ENCODE measurements around the gene KIAA0825. TPM values are rescaled to one million over a fixed set of nuclear protein-coding genes. Genes with fewer than 3 reads are reported as not detected.

KIAA0825 gene
- total RNA-seq, 1 donor from 2014 or later = 1.5 TPM

- DNase-seq (no peak), ATAC-seq (ENCODE audit: poor library complexity) (no peak)
- intact Hi-C loops (cut with DNase I) = no loop called here
These were observed 100.6 kb downstream of the KIAA0825 start for GRCh38 chr5:94517490-94518488.

DNA sequence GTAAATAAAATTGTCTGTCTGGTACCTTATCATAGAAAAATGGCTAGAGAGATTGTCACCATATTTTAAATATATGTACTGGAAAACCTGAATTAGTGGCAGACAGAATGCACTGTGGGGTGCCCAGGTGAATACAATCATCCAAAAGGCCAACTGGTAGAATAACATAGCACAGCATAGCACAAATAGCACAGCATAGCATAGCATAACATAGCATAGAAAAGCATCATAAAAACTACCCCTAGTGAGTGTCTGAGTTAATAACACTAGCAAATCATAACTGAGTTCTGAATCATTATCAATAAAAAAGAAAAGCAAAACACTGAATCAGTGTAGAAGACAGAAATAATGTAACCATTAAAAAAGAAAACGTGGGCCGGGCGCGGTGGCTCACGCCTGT, 102.3 kb downstream of the KIAA0825 start:
- ATAC-seq (ENCODE audit: poor library complexity) (no peak), DNase-seq (no peak)
- intact Hi-C loops (cut with DNase I) = no loop called here

DNA sequence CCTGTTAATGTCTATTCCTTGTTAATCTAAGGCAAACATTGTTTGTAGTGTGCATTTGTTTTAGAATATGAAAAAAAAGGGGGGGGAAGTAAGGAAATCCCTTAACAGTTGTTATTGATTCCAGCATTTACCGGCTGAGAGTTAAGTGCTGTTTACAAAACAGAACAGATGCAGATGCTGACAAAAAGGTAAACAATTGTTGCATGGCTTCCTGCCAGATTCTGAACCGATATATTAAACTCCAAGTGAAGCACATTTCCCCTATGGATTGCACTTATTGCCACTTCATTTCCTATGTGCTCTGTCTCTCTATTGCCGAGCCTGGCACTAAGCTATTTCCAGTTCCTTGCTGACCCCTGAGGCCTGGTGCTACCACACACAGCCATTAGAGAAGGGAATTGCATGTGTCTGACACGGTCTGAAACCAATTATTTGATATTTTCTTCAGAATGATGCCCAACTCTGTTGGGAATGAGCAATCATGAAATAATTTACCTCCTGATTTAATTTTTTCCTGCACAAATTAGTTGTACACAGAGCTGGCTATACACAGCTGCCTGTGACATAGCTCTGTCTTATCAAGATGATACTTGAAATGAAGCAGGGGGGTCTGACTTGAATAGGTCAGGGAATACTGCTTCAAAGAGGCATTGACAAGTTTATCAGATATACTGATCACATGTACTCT, 109.8 kb downstream of the KIAA0825 start:
- DNase-seq (no peak), ATAC-seq (ENCODE audit: poor library complexity) (no peak)
- intact Hi-C loops (cut with DNase I) = no loop called here

DNA sequence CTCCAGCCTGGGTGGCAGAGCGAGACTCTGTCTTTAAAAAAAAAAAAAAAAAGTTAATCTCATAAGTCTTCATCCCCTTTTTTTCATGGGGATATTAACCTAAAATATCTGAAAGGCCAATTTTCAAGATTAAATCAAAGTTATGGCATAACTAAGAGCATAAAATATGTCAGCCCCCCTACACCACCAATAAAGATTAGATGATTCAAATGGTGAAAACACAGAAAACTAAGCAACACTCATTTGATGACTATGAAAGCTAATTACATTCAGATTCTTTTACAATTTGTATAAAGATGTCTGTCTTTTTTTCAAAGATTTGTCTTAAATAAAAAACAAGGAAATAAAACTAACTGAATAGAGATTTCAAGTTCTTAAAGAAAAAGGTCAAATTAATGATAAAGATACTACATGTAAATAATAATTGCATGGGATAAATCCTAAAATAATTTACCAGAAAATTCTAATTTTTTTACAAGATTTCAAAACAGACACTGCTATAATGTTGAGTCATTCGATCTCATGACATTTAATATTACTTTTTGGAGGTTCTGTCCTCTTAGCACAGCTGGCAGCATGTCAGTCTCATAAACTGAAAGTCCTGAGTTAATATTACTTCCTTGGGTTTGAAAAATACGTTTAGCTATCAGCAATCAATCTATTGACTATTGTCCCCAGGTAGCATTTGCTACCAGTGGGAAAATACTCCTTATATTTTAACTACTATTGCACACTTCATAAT, 112.9 kb downstream of the KIAA0825 start:
- ATAC-seq (ENCODE audit: poor library complexity) = no peak
- no peak for DNase-seq
- intact Hi-C loops (cut with DNase I) = no loop called here

DNA sequence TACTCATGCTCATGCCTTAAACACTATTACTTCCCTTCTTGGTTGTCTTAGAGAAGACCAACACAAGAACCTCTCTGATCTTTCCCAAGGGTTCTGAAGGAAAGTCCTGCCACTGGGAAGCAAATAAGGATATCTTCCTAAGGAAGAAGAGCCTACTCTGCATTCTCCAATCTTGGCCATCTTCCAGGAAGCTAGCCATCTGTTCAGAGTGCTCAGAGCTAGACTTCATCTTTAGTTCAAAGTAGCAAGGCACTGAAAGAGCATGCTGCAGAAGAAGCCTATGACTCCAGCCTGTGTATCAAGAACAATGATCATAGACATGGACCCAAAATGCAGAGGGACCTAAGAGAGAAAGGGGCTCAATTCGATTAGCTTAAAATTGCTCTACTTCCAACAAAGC, 114.7 kb downstream of the KIAA0825 start:
- ATAC-seq (ENCODE audit: poor library complexity) (no peak), DNase-seq (no peak)
- intact Hi-C loops (cut with DNase I) = no loop called here

DNA sequence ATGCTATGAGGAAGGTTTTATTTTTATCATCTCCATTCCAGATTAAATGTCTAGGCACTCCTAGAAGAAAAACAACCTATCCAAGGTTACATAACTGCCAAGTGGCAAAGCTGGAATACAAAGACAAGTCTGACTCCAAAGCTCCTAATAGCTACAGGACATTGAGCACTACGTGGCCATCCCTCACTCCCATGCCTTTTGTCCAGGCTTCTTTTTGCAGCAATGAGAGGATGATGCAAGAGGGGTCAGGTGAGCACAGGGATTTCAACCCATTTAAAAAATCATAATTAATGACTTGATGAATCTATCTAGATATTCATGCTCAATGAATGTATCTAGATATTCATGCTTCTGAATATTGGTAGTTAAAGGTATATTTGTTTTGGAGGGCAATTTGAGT, 117.0 kb downstream of the KIAA0825 start:
- ATAC-seq (ENCODE audit: poor library complexity) (no peak), DNase-seq (no peak)
- intact Hi-C loops (cut with DNase I) = no loop called here

DNA sequence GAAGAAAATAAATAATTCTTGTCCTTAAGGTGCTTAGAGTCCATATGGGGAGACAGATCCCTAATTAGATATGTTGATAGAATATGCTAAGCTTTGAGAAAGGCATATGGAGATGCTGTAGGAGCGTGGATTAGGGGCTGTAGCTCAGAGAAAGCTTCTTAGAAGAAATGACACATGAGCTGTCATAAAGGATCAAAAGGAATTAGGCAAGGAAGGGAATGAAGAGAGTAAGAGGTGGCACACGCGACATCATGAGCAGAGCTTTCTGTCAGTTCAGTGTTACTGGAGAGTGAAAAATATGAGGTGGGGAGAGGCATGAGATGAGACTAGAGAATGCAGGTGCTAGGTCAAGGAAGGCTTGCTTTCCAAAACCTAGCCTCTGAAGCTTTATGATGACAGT, 118.6 kb downstream of the KIAA0825 start:
- DNase-seq (no peak), ATAC-seq (ENCODE audit: poor library complexity) (no peak)
- intact Hi-C loops (cut with DNase I) = no loop called here

DNA sequence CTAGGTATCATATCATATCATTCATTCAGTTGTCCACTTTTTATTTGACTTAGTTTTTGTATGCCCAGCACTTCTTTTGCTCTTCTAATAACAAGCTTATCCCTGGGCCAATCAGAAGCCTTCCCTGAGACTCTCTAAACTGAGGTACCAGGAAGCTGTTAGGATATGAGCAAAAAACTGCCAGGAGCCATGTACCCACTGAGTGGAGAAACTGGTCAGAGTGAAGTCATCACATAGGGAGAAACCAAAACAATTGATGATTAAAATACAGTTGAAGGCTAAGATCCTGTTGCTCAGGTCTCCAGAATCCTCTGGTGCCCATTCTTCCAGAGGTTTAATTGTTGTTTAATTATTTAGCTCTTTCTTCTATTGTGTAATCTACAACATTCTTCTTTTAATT, 120.2 kb downstream of the KIAA0825 start:
- ATAC-seq (ENCODE audit: poor library complexity) (no peak), DNase-seq (no peak)
- intact Hi-C loops (cut with DNase I) = no loop called here

GRCh38 chr5:94485067-94485466, 133.3 kb downstream of the KIAA0825 start:
- DNase-seq (no peak), ATAC-seq (ENCODE audit: poor library complexity) (no peak)
- intact Hi-C loops (cut with DNase I) = no loop called here

- DNase-seq (no peak), ATAC-seq (ENCODE audit: poor library complexity) (no peak)
- intact Hi-C loops (cut with DNase I) = no loop called here
These were observed 137.3 kb downstream of the KIAA0825 start for GRCh38 chr5:94481059-94481458.

- intact Hi-C loops (cut with DNase I) = no loop called here
- ATAC-seq (ENCODE audit: poor library complexity) = no peak
- DNase-seq = no peak
These were observed 137.9 kb downstream of the KIAA0825 start for GRCh38 chr5:94480486-94480885.

GRCh38 chr5:94473936-94474335, 144.5 kb downstream of the KIAA0825 start:
- DNase-seq (no peak), ATAC-seq (ENCODE audit: poor library complexity) (no peak)

DNA sequence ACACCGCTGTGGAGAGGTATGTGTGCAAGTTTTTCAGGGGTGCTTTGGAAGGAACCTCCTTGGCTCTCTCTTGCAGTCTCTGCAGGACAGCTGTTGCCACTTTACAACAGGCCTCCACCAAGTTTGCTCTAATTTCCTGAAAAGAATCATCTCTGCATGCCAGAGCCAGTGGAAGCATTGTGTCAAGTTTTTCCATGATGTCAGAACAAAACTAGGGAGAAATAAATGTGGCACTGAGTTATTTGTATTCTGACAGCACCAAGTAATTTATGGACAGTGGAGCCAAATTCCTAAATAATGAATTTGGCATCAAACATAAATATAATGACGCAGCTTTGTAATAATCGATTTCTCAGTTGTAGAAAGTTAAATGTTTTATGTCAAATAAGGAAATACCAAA, 146.9 kb downstream of the KIAA0825 start:
- DNase-seq (no peak), ATAC-seq (ENCODE audit: poor library complexity) (no peak)
- intact Hi-C loops (cut with DNase I) = no loop called here

More at GRCh38 chr5:94473936-94474335, 144.5 kb downstream of the KIAA0825 start:
- intact Hi-C loops (cut with DNase I) = no loop called here

DNA sequence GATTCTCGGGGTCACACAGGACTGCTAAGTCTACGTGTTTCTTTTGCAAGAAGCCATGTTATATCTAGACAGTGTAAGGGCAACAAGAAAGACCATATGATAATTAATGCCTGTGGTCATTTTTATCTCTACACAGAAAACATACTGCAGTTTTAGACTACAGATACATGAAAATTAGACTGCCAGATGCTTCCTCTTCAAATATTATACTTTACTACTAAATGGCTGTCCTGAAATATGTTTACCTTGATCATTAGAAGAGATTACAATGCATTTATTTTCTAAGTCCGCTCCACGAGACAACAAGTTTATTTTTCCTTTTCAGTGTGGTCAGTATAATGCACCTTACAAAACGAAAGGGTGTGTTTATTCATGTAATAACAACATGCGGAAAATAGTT, 147.6 kb downstream of the KIAA0825 start:
- no peak for DNase-seq
- intact Hi-C loops (cut with DNase I) = no loop called here
- no peak for ATAC-seq (ENCODE audit: poor library complexity)

DNA sequence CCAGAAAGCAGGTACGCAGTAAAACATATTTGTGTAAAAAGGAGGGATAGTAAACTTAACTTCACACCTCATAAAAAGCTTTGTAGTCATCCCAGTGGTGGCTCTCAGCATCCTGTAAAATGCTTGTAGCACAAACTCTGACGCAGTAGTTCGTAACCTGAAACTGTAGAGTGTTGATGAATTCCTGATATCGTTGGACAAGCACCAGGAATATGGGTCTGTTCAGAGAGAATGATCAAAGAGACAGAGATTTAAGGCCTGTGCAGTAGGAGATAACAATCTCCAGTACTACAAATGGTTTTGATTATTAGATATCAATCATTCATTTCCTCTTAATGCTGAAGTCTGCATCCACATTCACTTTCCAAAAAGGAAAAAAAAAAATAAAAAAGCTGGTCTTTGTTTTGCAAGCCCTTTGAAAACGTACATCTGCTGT, 148.5 kb downstream of the KIAA0825 start:
- no peak for ATAC-seq (ENCODE audit: poor library complexity)
- DNase-seq = no peak
- intact Hi-C loops (cut with DNase I) = no loop called here

DNA sequence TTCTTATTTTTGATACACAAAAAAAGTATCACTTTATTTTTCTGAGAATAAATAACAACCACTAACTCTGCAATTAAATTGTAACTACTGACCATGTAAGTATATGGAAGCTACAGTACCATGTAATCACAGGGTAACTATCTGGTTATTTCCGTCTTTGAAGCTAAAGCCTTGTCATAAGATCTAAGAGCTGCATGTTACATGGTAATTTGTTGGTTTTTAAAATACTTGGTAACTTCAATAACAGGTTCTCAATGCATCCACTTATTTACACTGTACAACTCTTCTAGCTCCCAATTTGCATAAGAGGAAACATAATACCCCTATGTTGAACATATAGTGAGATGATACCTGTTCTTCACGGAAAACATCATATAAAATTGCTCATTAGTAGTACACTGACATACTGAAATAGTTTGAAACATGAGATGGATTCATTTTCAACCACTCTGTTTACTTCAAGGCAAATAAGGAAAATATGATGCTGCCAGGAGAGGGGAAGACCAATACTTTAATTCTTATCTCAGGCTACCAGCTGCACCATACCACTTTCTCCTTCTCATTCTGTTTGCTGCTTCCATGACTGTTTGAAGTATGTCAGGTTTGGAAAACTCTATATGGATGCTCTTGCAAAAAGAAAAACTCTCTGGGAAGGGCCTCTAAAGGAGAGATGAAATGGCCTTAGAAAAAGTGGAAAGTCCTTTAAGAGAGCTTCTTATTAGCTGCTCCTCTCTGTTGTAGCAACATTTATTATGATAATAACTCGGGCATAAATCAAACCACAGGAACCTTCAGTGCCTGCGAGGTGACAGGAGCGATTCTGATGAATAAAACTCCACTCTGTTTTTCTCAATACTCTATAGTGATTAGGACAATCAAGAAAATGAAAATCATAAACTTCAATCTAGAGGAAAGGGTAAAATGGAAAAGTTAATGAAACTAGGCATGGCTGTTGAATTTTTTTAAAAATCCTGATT, 150.2 kb downstream of the KIAA0825 start:
- DNase-seq = no peak
- intact Hi-C loops (cut with DNase I) = no loop called here
- no peak for ATAC-seq (ENCODE audit: poor library complexity)

GRCh38 chr5:94467346-94467953, 151.0 kb downstream of the KIAA0825 start:
- intact Hi-C loops (cut with DNase I) = no loop called here
- DNase-seq (no peak), ATAC-seq (ENCODE audit: poor library complexity) (no peak)

- DNase-seq (no peak), ATAC-seq (ENCODE audit: poor library complexity) (no peak)
- intact Hi-C loops (cut with DNase I) = no loop called here
These were observed 154.7 kb downstream of the KIAA0825 start for GRCh38 chr5:94463739-94464138.
